ENCODE data around the gene SCN4A. TPM values are rescaled to one million over a fixed set of nuclear protein-coding genes. Genes with fewer than 3 reads are reported as not detected.

The SCN4A gene
- polyA plus RNA-seq, 2 of the 4 experiments (the other 2 are of a cell fraction) = 0.03 to 0.06 TPM

DNA sequence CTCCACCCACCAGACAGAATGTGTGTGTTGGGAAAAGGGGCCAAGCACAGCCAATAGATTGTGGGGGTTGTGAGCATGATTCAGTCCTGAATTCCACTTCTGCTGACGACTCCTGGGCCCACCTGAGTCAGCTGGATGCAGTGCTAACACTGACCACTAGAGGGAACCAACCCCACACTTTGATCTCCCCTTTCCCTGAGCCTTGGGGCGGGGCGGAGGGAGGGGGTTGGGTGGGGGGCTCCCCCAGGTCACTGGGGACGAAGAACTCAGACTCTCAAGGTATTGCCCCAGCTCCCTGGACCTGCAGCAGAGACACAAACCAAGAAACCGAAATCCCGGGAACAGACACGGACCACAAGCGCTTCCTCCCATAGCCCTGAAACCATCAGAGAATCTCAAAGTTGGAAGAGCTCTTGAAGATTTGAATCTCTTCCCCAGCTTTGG lies 61.0 kb downstream of the SCN4A start (continued):
- TF ChIP-seq, protein P1, sequence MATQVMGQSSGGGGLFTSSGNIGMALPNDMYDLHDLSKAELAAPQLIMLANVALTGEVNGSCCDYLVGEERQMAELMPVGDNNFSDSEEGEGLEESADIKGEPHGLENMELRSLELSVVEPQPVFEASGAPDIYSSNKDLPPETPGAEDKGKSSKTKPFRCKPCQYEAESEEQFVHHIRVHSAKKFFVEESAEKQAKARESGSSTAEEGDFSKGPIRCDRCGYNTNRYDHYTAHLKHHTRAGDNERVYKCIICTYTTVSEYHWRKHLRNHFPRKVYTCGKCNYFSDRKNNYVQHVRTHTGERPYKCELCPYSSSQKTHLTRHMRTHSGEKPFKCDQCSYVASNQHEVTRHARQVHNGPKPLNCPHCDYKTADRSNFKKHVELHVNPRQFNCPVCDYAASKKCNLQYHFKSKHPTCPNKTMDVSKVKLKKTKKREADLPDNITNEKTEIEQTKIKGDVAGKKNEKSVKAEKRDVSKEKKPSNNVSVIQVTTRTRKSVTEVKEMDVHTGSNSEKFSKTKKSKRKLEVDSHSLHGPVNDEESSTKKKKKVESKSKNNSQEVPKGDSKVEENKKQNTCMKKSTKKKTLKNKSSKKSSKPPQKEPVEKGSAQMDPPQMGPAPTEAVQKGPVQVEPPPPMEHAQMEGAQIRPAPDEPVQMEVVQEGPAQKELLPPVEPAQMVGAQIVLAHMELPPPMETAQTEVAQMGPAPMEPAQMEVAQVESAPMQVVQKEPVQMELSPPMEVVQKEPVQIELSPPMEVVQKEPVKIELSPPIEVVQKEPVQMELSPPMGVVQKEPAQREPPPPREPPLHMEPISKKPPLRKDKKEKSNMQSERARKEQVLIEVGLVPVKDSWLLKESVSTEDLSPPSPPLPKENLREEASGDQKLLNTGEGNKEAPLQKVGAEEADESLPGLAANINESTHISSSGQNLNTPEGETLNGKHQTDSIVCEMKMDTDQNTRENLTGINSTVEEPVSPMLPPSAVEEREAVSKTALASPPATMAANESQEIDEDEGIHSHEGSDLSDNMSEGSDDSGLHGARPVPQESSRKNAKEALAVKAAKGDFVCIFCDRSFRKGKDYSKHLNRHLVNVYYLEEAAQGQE (IDR thresholded peaks at IDR 0.05) = no peak
- TF ChIP-seq POLR2AphosphoS2 (conservative IDR thresholded peaks at IDR 0.05; ENCODE audit: low read length) (no peak), RFX5 (IDR thresholded peaks at IDR 0.05) (no peak), NPAS2 (CRISPR knock-in tag; IDR thresholded peaks at IDR 0.05; ENCODE audit: borderline replicate concordance) (no peak), KDM1A (IDR thresholded peaks at IDR 0.05; ENCODE audit: low read depth) (no peak), CEBPB (IDR thresholded peaks at IDR 0.05) (no peak), RAD21 (conservative IDR thresholded peaks at IDR 0.05 in 1 of 2, IDR thresholded peaks at IDR 0.05 in 1 of 2) (peak; percentile 59 to 80), FOSL2 (IDR thresholded peaks at IDR 0.05) (no peak), FOSL2 (CRISPR knock-in tag; IDR thresholded peaks at IDR 0.05) (no peak), CBX8 (IDR thresholded peaks at IDR 0.05) (no peak), ESRRA (IDR thresholded peaks at IDR 0.05; ENCODE audit: borderline replicate concordance, low read length) (no peak), POLR2A (IDR thresholded peaks at IDR 0.05; ENCODE audit: low read length) (no peak), FOXS1 (CRISPR knock-in tag; IDR thresholded peaks at IDR 0.05) (no peak), SMC3 (IDR thresholded peaks at IDR 0.05) (peak; percentile 62), ZC3H11A (IDR thresholded peaks at IDR 0.05) (no peak), RNF2 (IDR thresholded peaks at IDR 0.05; ENCODE audit: borderline replicate concordance, low read depth) (no peak), HOXB5 (CRISPR knock-in tag; IDR thresholded peaks at IDR 0.05) (no peak)
- TF ChIP-seq, protein P2, sequence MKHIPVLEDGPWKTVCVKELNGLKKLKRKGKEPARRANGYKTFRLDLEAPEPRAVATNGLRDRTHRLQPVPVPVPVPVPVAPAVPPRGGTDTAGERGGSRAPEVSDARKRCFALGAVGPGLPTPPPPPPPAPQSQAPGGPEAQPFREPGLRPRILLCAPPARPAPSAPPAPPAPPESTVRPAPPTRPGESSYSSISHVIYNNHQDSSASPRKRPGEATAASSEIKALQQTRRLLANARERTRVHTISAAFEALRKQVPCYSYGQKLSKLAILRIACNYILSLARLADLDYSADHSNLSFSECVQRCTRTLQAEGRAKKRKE (CRISPR knock-in tag; IDR thresholded peaks at IDR 0.05; ENCODE audit: low read depth) = no peak
- TF ChIP-seq, protein P3, sequence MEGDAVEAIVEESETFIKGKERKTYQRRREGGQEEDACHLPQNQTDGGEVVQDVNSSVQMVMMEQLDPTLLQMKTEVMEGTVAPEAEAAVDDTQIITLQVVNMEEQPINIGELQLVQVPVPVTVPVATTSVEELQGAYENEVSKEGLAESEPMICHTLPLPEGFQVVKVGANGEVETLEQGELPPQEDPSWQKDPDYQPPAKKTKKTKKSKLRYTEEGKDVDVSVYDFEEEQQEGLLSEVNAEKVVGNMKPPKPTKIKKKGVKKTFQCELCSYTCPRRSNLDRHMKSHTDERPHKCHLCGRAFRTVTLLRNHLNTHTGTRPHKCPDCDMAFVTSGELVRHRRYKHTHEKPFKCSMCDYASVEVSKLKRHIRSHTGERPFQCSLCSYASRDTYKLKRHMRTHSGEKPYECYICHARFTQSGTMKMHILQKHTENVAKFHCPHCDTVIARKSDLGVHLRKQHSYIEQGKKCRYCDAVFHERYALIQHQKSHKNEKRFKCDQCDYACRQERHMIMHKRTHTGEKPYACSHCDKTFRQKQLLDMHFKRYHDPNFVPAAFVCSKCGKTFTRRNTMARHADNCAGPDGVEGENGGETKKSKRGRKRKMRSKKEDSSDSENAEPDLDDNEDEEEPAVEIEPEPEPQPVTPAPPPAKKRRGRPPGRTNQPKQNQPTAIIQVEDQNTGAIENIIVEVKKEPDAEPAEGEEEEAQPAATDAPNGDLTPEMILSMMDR (IDR thresholded peaks at IDR 0.05) = peak; percentile 90
- TF ChIP-seq, protein P4, sequence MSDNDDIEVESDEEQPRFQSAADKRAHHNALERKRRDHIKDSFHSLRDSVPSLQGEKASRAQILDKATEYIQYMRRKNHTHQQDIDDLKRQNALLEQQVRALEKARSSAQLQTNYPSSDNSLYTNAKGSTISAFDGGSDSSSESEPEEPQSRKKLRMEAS (IDR thresholded peaks at IDR 0.05) = no peak
- TF ChIP-seq, protein P5, sequence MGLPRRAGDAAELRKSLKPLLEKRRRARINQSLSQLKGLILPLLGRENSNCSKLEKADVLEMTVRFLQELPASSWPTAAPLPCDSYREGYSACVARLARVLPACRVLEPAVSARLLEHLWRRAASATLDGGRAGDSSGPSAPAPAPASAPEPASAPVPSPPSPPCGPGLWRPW (IDR thresholded peaks at IDR 0.05) = no peak
- TF ChIP-seq, protein P6, sequence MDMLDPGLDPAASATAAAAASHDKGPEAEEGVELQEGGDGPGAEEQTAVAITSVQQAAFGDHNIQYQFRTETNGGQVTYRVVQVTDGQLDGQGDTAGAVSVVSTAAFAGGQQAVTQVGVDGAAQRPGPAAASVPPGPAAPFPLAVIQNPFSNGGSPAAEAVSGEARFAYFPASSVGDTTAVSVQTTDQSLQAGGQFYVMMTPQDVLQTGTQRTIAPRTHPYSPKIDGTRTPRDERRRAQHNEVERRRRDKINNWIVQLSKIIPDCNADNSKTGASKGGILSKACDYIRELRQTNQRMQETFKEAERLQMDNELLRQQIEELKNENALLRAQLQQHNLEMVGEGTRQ (IDR thresholded peaks at IDR 0.05) = no peak
